DOHH2 (cell line): ENCODE measurements around the gene ZSCAN21.

Experiments used
- CTCF ChIP-seq: fragments of 200-600 bp; sonication (generic); IDR thresholded peaks from one replicate; pipeline ENCODE4 v1.5.1; 2014; ENCODE audit warnings: antibody characterized with exemption, mild to moderate bottlenecking, low read depth, low read length; ENCODE audit not compliant: poor library complexity, severe bottlenecking
- EZH2phosphoT487 ChIP-seq: fragments of 200-600 bp; sonication (generic); IDR thresholded peaks from 2 replicates; pipeline ENCODE4 v1.6.1; 2017; ENCODE audit warnings: borderline replicate concordance, mild to moderate bottlenecking, antibody characterized with exemption, low read length, moderate library complexity, mixed read lengths

DNA sequence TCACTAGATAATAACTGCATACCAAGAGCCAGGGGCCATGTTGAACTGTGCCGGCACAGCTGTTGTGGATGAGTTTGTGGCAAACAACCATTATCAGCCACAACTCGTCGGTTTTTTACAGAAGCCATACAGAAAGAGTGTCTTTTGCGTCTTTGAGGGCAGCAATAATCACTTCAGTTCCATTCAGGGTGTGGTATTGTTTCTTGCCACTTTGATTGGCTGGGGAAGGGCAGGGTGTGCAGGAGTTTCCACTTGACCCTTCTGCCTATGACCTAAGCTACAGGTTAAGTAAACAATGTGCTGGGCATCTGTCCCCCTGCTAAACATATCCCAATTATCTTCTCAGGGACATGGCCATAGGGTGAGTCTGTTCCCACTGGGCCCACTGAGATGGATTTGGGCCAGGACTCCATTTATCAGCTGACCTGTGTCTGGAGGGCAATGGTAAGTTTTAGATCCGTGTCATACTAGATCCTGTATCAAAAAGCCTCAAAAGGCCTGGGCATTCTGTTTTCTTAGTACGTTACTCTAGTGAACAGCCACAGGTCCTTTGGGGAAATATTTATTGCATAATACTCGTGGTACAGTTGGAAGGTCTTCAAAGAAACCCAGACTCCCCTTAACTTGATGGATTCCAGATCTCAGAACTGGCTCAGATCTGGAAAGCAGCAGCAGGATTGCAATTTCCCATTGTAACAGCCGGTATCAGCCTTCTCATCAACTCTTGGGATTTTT lies 16.0 kb downstream of the ZSCAN21 start:
- no peak for TF ChIP-seq CTCF
- no peak for TF ChIP-seq EZH2phosphoT487
